GM15510 (cell line): ENCODE data around the gene ASCC1.

Experiments used
- POLR2A ChIP-seq: IDR thresholded peaks from 3 replicates; pipeline ENCODE4 v1.6.1; 2011; ENCODE audit warnings: borderline replicate concordance; ENCODE audit not compliant: insufficient read length; ENCODE audit errors: extremely low read depth

ASCC1 gene

DNA sequence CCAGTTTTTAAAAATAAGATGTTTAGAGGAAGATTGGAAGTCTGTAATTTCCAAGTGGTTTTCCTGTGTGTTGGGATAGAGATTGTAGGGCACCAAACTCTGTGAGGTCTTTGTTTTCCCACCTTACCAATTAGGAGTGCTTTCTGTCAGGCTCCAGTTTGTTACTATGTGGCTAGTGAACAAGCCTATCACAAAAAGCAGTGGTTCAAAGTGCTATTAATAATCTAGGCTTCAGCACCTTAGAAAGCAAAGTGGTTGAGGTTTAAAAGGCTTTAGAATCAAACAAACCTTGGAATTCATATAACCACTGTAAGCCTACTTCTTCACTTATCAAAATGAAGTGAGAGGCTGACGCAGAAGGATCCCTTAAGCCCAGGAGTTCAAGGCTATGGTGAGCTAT is 11.4 kb downstream of the ASCC1 start:
- no peak for TF ChIP-seq POLR2A

DNA sequence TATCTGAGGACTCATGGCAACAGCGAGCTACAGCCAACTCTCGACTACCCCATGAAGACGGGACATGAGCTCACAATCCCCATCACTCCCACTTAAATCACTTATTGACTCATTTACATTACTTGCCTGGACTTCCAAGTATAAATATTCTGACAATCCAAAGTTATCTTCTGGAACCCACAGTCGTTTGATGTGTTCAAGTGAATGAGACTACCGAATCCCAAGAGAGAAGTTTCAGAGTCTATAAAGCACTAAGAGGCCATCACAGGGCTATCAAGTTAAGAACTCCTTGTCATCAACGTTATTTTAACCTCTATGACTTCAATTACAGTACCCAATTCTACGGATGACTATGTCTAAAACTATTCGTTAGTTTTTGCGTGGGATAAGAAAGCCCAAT is 11.8 kb downstream of the ASCC1 start:
- TF ChIP-seq POLR2A = no peak

DNA sequence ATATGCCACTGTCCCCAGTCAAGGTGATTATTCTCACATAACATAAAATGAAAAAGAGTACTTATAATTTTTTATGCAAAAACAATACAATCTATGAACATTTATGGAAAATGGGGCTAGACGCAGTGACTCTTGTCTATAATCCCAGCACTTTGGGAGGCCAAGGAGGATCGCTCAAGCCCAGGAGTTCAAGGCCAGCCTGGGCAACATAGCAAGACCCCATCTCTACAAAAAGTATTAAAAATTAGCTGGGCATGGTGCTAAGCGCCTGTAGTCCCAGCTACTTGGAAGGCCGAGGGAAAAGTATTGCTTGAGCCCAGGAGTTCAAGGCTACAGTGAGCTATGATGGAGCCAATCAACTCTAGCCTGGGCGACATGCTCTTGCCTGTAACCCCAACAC is 14.8 kb downstream of the ASCC1 start:
- no peak for TF ChIP-seq POLR2A

DNA sequence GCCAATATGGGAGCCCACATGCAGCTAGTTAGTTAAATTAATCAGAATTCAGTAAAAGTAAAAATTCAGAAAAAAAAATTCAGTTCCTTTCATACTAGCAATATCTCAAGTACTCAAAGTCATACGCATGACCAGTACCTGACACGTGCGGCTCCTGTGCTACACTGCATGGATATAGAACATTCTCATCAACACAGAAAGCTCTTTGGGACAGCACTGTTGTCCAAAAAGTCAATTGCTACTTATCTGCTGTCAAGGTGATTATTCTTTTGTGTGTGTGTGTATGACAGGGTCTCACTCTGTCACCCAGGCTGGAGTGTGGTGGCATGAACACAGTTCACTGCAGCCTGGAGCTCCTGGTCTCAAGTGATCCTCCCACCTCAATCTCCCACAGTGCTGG is 15.2 kb downstream of the ASCC1 start:
- no peak for TF ChIP-seq POLR2A

DNA sequence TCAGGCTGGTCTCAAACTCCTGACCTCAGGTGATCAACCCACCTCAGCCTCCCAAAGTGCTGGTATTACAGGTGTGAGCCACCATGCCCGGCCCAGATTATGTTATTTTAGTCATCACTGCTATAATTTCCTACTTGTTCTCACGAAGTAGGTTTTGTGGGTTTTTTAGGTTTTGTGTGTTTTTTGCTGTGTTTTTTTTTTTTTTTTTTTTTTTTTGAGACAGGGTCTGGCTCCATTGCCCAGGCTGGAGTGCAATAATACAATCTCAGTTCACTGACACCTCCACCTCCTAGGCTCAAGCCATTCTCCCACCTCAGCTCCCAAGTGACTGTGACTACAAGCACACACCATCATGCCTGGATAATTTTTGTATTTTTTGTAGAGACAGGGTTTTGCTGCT is 21.1 kb downstream of the ASCC1 start:
- TF ChIP-seq POLR2A = no peak

DNA sequence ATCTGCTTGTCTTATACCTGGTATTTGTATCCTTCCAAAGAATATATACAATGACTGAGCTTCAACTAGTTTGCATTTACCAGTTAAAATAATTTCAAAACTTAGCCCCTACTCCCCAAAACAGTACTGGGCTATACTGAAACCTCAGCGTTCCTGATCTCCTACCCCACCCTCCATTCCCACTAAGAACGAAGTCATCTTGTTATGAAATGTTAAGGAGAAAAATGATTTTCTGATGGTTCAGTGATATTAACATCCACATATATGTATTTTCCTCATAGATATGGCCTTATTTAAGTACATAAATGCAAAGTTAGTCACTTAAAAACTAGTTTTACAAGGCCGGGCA is 29.1 kb downstream of the ASCC1 start:
- TF ChIP-seq POLR2A = no peak

DNA sequence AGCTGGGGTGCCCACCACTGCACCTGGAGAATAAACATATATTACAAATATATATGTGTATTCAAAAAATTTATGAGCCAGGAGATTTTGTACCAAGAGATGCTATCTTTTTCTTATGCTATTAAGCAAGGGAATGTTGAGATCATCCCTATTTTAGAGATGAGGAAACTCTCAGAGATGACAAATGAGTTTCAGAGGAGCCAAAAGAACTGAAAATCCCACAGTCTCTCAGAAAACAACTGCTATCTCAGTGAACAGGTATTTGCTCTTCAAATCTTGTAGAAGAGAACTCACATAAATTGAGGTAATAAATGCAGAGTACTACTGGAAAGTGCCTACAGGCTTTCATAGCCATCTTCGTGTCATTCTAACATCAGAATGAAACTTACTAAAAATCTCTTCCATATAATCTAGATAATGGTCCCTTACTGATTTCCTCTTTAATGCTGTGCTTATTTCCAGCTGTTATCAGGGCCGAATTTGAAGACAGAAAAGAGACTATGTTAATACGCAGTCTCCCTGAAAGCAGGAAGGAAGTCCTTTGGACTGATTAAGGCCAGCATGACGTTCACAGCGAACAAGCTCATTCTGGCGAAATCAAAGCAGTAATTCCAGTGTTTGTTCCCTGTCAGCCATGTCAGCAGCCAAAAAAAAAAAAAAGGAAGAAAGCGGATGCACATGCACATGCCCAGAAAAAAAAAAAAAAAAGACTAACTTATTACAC is 29.7 kb downstream of the ASCC1 start:
- TF ChIP-seq POLR2A = no peak

DNA sequence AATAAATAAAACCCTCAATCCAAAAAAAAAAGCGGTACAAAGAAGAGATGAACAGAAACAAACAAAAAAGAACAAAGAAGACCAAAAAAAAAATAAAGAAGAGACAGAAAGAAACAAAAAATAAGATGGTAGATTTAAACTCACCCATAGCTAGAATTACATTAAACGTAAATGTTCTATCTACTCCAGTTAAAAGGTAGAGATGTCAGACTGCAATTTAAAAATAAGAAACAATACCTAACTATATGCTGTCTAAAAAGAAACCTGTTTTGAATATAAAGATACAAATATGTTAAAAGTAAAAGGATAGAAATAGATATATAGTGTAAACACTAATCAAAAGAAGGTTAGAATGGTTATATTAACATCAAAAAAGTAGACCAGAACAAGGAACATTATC is 31.9 kb downstream of the ASCC1 start:
- TF ChIP-seq POLR2A = no peak

DNA sequence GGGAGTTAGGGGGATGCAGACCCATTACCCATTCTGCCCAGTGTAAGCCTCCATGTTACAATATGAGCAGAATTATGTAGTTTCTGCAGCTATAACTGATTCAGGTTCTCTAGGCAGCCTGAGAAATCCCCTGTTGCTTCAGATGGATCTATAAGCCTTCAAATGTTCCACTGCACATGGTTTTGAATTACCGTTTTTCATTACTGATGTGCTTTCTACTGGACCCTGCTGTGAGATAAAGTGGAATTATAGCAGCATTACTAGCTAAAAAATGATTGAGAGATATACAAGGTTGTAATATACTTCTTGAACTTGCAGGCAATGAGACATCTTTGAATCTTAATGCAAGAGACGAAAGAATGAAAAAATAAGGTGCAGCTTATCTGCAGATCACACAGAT is 38.6 kb downstream of the ASCC1 start:
- TF ChIP-seq POLR2A = no peak

DNA sequence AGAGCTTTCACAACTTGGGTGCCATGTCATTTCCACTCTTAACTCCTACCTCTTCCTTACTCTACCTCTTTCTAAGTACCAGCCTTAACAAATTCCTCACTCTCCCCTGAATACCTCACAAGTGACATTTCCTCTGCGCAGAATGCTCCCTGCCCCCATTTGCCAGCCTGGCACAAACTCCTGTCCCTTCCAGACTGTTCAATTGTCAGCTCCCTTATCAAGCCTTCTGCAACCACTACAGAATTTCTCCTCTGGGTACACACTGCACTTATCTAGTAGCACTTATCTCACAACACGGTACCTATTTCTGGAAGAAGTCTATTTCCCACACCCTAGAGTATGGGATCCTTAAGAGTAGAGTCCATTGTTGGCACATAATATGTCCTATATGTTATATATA is 39.4 kb downstream of the ASCC1 start:
- no peak for TF ChIP-seq POLR2A

DNA sequence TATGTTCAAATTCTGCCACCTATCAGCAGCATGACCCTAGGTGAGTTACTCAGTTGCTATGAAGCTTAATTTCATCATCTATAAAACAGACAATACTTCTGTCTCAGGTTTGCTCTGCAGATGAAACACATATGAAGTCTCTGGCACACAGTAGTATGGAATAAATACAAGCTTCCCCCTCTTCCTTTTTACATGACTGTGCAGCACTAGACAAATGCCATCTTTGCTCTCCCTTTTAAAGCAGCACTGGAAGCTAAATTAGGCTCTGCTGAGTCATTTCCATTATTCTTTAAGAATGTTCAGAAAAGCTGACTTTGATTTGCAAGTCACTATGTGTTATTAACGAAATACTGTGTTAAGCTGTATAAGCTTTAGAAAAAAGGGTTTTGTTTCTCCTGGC is 40.9 kb downstream of the ASCC1 start:
- no peak for TF ChIP-seq POLR2A

DNA sequence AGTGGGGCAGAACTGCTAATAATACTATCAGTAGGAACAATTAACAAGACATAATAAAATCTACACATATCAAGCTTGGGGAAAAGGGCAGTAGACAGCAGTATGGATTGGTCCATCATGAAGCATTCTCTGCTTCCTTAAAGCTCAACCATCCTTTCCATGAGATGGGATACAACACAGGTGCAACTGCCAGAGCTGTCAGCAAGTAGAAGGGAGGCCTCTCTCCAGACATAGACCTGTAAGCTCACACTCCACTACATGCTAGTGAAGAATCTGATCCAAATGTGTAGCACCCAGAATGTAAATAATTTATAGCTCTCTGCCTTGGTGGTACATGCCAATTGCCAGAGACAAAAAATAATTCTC is 41.8 kb downstream of the ASCC1 start:
- TF ChIP-seq POLR2A = no peak

DNA sequence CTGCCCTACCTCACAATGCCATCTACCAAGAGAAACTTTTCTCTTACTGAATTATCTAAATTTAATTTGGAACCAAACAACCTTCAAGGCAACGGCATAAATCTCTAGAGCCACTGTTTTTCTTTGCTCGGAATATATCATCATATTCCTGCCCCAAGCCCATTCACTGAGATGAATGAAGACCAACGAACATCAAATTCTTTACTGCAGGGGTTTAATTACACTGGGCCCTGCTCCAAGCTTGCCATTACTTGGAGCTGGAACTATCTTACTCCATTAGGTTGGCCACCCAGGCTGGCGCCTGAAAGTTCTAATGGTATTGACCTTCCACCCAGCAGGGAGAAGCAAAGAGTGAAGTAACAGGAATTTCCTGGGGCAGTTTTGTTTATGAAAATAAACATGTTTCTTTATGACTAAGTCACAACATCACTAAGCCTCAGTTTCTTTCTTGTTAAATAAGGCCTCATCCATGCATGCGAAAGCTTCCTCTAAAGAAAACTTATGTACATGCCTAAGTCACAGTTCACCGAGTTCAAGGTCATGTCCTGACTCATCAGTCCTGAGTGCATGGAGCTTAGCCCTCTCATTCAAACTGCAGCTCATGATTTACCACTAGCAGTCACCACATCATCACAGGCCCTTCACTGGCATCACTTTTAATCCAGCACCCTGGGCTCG is 42.3 kb downstream of the ASCC1 start:
- TF ChIP-seq POLR2A = no peak

DNA sequence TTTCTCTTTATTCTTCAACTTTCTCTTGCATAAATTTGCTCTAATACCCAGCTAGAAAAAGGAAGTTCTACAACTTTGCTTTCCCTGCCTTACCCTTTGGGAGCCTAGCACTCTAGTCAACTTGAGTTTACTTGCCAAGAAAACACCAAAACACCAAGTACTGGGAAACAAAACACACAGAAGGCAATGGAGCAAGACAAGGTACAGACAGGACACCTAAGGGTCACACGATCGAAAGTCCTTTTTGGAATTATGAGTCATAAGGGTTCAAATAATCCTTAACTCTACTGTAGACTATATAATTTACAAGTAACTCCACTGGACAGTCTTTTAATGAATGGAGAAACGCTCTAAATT is 42.8 kb downstream of the ASCC1 start:
- no peak for TF ChIP-seq POLR2A

DNA sequence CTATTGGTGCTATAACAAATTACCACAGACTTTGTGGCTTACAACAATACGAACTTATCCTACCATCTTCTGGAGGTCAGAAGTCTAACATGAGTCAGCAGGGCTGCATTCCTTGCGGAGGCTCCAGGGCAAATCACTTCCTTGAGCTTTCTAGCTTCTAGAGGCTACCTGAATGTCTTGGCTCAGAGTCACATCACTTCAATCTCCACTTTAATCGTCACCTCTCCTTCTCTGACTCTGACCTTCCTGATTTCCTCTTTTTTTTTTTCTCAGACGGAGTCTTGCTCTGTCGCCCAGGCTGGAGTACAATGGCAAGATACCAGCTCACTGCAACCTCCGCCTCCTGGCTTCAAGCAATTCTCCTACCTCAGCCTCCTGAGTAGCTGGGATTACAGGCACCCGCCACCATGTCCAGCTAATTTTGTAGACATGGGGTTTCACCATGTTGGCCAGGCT is 44.9 kb downstream of the ASCC1 start:
- TF ChIP-seq POLR2A = no peak

DNA sequence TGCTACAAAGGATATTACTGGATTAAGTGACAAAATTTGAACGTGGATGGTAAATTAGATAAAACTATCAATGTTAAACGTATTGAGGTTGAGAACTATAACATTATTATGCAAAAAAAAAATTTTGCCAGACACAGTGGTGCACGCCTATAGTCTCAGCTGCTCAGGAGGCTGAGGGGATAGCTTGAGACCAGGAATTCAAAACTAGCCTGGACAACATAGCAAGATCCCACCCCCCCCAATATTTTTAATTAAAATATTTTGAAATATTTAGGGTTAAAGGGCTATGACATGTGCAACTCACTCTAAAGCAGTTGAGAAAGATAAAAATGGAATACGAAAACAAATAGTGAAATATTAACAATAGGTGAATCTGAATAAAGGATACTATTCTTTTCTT is 45.3 kb downstream of the ASCC1 start:
- TF ChIP-seq POLR2A = no peak
